Stimulated activated CD4-positive, alpha-beta T cell treated with anti-CD3 and anti-CD28 coated beads, Interleukin-15, amount 100 ng/mL, for 24 hours (primary cell): ENCODE measurements around the gene CFAP73.

Experiments used
- DNase-seq: peaks from one replicate; pipeline ENCODE4 v3.0.0-alpha.2; 2020

Gene CFAP73

DNA sequence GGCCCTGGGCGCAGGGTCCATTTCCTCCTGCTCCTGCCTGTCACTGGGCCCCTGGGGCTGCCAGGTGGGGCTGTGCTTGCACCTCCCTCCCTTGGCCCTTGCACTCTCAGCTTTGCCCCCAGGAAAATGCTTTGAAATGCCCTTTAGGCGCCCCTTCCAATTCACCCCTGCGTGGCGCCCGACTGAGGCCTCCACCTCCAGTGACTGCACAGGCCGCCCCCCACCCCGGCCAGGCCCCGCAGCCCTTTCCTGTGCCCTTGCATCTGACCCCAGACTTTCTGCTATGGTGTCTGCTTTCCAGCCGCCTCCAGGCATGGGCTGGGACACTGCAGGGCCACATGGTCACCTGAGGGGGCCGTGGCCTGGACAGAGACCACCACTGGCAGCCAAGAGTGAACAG, 18.3 kb downstream of the CFAP73 start:
- no peak for DNase-seq

- no peak for DNase-seq
Measured at GRCh38 chr12:113169697-113170096, 20.2 kb downstream of the CFAP73 start.

DNA sequence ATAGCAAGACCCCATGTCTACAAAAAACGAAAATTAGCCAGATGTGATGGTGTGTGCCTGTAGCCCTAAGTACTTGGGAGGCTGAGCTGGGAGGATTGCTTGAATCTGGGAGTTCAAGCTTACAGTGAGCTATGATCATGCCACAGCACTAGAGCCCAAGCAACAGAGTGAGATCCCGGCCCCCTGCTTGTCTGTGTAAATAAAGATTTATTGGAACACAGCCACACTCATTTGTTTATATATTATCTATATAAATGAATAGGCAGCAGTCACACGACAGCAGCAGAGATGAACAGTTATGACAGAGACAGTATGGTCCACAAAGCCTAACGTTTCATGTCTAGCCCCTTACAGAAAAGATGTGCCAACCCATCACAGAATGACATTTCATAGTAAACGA, 20.9 kb downstream of the CFAP73 start:
- no peak for DNase-seq

- no peak for DNase-seq
Measured at GRCh38 chr12:113170926-113171325, 21.4 kb downstream of the CFAP73 start.

- no peak for DNase-seq
Measured at GRCh38 chr12:113171543-113171942, 22.0 kb downstream of the CFAP73 start.

DNA sequence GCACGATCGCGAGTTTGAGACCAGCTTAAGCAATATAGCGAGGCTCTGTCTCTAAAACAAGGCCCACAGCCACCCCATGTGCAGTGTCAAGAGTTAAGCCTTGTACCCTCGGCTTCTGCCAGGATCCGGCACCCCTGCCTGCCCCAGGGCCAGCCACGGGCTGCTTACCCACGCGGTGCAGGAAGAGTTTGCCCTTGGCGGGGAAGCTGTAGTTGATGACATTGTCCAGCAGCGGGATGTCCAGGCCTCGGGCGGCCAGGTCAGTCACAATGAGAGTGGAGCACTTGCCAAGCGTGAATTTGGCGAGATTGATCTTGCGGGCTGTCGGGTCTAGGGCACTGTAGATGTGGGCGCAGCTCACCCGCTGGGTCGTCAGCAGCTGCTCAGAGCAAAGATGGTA, 22.7 kb downstream of the CFAP73 start:
- DNase-seq = no peak

GRCh38 chr12:113173081-113173698, 23.7 kb downstream of the CFAP73 start:
- DNase-seq = no peak

DNA sequence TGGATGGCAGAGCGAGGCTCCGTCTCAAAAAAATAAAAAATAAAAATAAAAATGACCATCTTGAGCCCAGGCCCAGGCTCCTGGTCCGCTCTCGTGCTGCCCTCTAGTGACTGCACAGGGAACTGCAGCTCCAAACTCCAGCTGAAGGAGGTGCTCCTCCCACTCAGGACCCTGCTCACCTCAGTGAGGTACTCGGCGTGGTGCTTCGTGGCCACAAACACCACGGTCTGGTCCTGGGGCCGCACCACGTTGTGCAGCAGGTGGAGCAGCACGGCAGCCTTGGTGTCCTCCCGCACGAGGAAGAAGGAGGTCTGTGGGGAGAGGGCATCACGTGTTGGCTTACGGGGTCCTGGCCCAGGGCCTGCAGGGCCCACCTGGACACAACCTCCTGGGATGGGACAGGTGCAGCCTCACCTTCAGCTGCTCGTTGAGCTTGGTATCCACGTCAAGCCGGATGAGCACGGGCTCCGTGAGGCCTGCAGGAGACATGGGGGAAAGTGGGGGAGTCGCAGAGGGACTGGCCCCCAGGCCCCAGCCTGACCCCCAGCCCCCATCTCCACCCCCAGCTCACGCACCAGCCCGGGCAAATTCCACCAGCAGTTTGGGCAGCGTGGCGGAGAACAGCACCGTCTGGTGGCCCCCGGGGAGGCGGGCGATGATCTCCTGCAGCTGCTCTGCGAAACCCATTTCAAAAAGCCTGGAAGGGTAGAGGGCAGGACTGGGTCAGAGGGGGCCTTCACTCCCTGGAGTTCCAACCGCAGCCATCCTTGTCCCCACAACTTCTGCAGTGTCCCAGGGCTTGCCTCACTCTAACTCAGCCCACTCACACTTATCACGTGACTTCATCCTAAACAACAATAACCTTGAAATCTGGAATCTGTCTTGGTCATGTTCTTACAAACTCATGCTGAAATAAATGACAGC, 25.2 kb downstream of the CFAP73 start:
- peak; percentile 83 for DNase-seq

- DNase-seq = no peak
Measured at GRCh38 chr12:113179023-113179422, 29.5 kb downstream of the CFAP73 start.

DNA sequence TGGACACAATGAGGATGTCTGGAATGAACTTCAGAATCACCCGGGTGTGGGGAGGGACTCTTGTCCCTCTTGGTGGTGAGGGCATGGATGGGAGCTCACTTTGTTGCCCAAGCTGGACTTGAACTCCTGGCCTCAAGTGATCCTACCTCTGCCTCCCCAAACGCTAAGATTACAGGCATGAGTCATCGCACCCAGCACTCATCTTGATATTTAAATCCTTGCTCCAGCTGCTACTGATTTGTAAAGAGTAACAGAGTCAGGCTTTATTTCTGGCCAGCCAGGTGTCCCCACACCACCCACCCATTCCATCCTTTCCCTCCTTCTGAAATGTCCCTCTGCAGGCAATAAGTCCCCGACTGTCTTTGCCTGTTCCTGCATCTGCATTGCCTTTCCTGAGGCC, 30.8 kb downstream of the CFAP73 start:
- DNase-seq = no peak

DNA sequence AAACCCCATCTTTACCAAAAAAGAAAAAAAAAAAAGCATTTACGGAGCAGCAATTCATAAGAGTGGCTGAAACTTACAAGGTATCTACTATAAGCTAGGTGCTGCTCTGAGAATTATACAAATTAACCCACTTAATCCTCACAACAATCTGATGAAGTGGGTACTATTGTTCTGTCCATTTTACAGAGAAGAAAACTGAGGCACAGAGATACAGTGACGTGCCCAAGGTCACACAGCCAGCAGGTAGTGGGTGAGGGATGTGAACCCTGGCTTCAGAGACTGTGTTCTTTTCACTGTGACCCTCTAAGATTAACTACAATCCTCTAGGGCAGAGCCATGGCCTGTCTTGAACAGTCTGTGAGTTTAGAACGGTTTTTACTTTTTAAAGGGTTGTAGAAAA, 32.5 kb downstream of the CFAP73 start:
- DNase-seq = no peak

GRCh38 chr12:113183030-113183589, 33.6 kb downstream of the CFAP73 start:
- no peak for DNase-seq

DNA sequence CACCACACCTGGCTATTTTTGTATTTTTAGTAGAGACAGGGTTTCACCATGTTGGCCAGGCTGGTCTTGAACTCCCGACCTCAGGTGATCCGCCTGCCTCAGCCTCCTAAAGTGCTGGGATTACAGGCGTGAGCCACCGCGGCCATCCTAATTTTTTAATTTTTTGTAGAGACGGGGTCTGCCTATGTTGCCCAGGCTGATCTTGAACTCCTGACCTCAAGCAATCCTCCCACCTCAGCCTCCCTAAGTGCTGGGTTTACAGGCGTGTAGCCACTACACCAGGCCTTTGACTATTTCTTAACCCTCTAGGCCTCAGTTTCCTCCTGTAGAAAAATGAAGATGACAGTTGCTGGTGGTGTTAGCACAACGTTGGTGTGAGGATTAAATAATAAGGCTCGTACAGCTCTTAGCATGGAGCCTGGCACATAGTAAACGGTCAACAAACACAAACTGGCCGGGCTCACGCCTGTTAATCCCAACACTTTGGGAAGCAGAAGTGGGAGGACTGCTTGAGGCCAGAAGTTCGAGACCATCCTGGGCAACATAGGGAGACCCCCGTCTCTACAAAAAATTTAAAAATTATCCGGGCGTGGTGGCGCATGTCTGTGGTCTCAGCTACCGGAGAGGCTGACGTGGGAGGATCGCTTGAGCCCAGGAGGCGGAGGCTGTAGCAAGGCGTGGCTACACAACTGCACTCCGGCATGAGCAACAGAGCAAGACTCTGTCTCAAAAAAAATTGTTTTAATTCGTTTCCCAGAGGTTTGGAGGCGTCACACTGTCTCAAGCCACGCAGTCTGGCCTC, 34.8 kb downstream of the CFAP73 start:
- no peak for DNase-seq

- DNase-seq = peak; percentile 93
Measured at GRCh38 chr12:113184900-113185179, 35.3 kb downstream of the CFAP73 start.

- DNase-seq = peak; percentile 87
Measured at GRCh38 chr12:113185180-113186032, 35.9 kb downstream of the CFAP73 start, which contains the start of the genes DDX54 and RITA1. Gene DDX54 (minus strand): TSS chr12:113185478. CDS start chr12:113185451, 27 bp downstream. Gene RITA1 (plus strand): TSS chr12:113185721. CDS start chr12:113186747, 1,026 bp downstream.

GRCh38 chr12:113186033-113186365, 36.5 kb downstream of the CFAP73 start:
- no peak for DNase-seq

- DNase-seq = no peak
Measured at GRCh38 chr12:113186666-113187325, 37.3 kb downstream of the CFAP73 start.

DNA sequence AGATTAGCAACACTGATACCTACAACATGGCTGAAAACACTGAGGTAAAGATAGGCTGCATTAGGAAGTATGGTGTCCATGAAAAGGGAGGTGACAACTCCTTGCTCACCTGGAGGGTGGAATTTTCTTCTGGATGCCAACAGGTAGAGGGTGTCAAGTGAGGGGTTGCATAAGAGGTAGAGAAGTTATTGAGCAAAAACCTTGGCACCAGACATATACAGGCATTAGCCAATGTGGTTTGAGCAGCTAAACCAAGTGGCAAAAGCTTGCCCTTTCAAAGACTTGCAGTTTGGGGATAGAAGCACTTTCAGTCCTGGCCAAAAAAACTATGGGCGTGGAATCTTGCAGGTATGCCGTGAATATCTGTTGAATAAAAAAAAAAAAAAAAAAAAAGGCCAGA, 39.8 kb downstream of the CFAP73 start:
- DNase-seq = no peak

DNA sequence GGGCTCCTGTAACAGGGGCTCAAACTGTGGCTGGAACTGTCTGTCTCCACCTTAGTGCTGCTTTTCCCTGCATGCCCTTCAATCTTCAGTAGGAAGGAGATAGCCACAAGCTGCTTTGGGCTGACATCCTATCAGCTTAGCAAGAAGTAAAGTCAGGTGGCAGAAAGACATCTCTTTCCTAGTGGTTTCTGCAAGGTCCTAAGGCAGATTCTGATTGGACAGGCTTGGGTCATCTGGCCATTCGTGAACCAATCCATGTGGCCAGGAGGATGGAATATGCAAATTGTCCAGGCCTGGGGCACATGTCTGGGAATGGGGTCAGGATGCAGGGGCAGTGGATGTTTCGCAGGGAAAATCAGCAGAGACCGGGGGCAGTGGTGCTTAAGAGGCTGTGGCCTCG, 41.2 kb downstream of the CFAP73 start:
- no peak for DNase-seq

DNA sequence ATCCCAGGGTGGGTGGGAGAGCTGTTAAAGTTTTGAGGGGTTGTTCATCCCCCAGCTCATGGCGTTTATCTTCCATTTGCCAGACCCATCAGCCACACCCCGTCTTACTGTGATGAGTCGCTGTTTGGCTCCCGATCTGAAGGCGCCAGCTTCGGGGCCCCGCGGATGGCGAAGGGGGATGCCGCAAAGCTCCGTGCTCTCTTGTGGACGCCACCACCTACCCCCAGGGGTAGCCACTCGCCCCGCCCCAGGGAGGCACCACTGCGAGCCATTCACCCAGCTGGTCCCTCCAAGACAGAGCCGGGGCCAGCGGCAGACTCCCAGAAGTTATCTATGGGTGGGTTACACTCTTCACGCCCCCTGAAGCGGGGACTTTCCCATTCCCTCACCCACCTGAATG, 41.7 kb downstream of the CFAP73 start:
- DNase-seq = no peak

DNA sequence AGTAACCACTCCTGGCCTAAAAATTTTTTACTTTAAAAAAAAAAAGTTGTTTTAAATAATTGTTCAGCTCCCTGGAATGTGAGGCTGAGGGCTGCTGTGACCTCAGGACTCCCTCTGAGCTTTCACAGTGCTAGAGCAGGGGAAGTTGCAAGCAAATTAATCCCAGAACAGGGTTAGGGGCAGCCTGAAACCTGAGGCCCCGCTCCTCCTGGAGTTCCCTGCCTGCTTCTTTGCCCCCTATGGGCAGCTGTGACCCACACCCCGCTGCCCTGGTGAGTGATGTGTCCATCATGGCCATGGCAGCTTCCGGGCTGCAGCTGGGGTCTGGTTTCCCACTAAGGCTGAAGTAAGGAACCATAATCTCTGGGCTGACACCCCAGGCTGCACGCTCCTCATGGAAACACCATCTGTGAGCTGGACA, 45.5 kb downstream of the CFAP73 start:
- DNase-seq = no peak

GRCh38 chr12:113195598-113195997, 46.1 kb downstream of the CFAP73 start:
- no peak for DNase-seq
